SJCRH30 (cell line): ENCODE results near the gene CLSTN2. TPM values are rescaled to one million over a fixed set of nuclear protein-coding genes. Genes with fewer than 3 reads are reported as not detected.

Experiments used
- DNase-seq, 2 experiments: peaks; one replicate each; pipeline ENCODE4 v3.0.0-alpha.2; 2015 to 2020
- H3K27ac ChIP-seq: fragments of 250-450 bp; sonication (Bioruptor Pico); 2 replicates; pipeline ENCODE4 v1.5.1; 2020; ENCODE audit warnings: mild to moderate bottlenecking, moderate library complexity
- H3K27me3 ChIP-seq: fragments of 250-450 bp; sonication (Bioruptor Pico); 2 replicates; pipeline ENCODE4 v1.5.1; 2020; ENCODE audit warnings: mild to moderate bottlenecking, moderate library complexity
- H3K36me3 ChIP-seq: fragments of 250-450 bp; sonication (Bioruptor Pico); 2 replicates; pipeline ENCODE4 v1.5.1; 2020; ENCODE audit warnings: mild to moderate bottlenecking, moderate library complexity
- H3K4me1 ChIP-seq: fragments of 250-450 bp; sonication (Bioruptor Pico); 2 replicates; pipeline ENCODE4 v1.5.1; 2020; ENCODE audit warnings: mild to moderate bottlenecking, moderate library complexity
- H3K4me3 ChIP-seq: fragments of 250-450 bp; sonication (Bioruptor Pico); 2 replicates; pipeline ENCODE4 v1.5.1; 2020; ENCODE audit warnings: mild to moderate bottlenecking, moderate library complexity
- H3K9me3 ChIP-seq: fragments of 250-450 bp; sonication (Bioruptor Pico); replicated peaks from 2 replicates; pipeline ENCODE4 v1.5.1; 2020; ENCODE audit warnings: mild to moderate bottlenecking, moderate library complexity
- total RNA-seq: library from RNA; depleted of rRNA; stranded (reverse); fragments of >200 nt; shearing (Covaris generic); gene quantifications from 2 replicates; pipeline ENCODE4 v1.2.3, GENCODE V29; 2014

The CLSTN2 gene
- total RNA-seq, 1 experiment from 2014 or later: 10.0 TPM

DNA sequence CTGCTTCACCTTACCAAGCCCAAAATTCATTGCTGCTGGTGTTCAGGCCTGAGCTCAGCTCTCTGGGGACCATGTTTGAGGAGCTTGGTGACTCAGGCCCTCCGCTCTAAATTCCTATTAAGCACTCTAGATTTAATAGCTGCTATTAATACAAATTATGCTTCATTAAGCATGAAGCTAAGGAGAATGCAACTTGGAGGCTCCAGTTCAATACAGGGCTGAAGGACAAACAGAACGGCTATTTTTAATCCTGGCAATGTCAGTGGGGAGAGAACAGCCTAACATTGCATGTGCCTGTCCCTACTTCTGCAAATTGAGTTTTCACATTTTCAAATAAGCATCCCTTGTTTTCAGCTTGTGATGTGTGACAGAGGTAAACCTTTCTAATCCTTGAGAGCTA, 662.8 kb downstream of the CLSTN2 start:
- Histone ChIP-seq H3K9me3 (no peaks in the 10 kb centered on the region), H3K4me3 (no peak overlapping the region), H3K4me1 (no peaks in the 10 kb centered on the region), H3K36me3 (no peaks in the 10 kb centered on the region), H3K27me3 (0 out of 2 replicates have a peak, but pooled peaks cover 6% of the 10 kb centered on the region), H3K27ac (no peak overlapping the region)
- no peak for DNase-seq

GRCh38 chr3:140599009-140599408, 664.0 kb downstream of the CLSTN2 start:
- H3K27ac ChIP-seq: no peak overlapping the region
- DNase-seq: no peak
- H3K36me3 ChIP-seq: no peaks in the 10 kb centered on the region
- H3K4me3 ChIP-seq: no peak overlapping the region
- H3K4me1 ChIP-seq: no peaks in the 10 kb centered on the region
- H3K27me3 ChIP-seq: 0 out of 2 replicates have a peak, but pooled peaks cover 6% of the 10 kb centered on the region
- H3K9me3 ChIP-seq: no peaks in the 10 kb centered on the region

- Histone ChIP-seq H3K9me3 (no peaks in the 10 kb centered on the region), H3K36me3 (no peaks in the 10 kb centered on the region), H3K4me3 (no peak overlapping the region), H3K27ac (no peak overlapping the region), H3K27me3 (0 out of 2 replicates have a peak, but pooled peaks cover 6% of the 10 kb centered on the region), H3K4me1 (no peaks in the 10 kb centered on the region)
- DNase-seq: no peak
Measured at GRCh38 chr3:140599496-140599895, 664.5 kb downstream of the CLSTN2 start.

DNA sequence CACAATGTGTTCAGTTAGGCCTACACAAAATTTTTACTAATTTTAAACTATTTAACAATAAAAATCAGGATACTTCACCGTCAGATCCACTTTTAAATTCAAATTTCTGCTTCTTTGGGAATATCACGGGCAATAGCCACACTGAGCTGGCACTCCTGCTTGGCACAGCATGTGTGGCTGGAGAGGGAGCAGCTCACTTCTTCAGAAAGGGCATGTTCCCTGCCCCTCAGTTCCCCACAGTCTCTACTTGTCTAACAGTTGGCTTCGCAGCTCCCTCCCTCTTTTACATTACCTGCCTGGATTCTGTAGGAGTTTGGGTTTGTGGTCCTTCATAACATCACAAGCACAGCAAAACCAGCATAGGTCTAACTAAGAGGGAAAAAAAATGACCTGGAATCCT, 666.9 kb downstream of the CLSTN2 start:
- no peaks in the 10 kb centered on the region for H3K4me1 ChIP-seq
- no peaks in the 10 kb centered on the region for H3K36me3 ChIP-seq
- no peaks in the 10 kb centered on the region for H3K27me3 ChIP-seq
- H3K27ac ChIP-seq: no peak overlapping the region
- no peak overlapping the region for H3K4me3 ChIP-seq
- no peak for DNase-seq
- no peaks in the 10 kb centered on the region for H3K9me3 ChIP-seq

GRCh38 chr3:140602781-140603180, 667.8 kb downstream of the CLSTN2 start:
- Histone ChIP-seq H3K36me3 (no peaks in the 10 kb centered on the region), H3K9me3 (no peaks in the 10 kb centered on the region), H3K27me3 (no peaks in the 10 kb centered on the region), H3K4me3 (no peak overlapping the region), H3K27ac (no peak overlapping the region), H3K4me1 (no peaks in the 10 kb centered on the region)
- DNase-seq: no peak

DNA sequence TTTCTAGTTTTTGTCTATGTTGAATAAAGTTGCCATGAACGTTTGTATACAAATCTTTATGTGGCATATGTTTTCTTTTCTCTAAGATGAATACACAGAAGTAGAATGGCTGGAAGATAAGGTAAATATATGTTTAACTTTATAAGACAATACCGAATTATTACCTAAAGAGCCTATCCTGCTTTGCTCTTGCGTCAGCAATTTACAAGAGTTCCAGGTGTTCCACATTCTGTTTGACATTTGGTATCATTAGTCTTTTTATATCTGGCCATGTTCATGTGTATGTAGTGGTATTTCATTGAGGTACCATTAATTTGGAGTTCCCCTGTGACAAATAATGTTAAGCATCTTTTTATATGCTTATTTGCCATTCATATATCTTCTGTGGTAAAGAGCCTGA, 668.8 kb downstream of the CLSTN2 start:
- H3K27ac ChIP-seq: no peak overlapping the region
- H3K27me3 ChIP-seq: no peaks in the 10 kb centered on the region
- H3K4me3 ChIP-seq: no peak overlapping the region
- H3K9me3 ChIP-seq: no peaks in the 10 kb centered on the region
- no peak for DNase-seq
- no peaks in the 10 kb centered on the region for H3K36me3 ChIP-seq
- H3K4me1 ChIP-seq: no peaks in the 10 kb centered on the region

GRCh38 chr3:140610544-140610943, 675.6 kb downstream of the CLSTN2 start:
- H3K27me3 ChIP-seq: no peaks in the 10 kb centered on the region
- no peaks in the 10 kb centered on the region for H3K36me3 ChIP-seq
- DNase-seq: no peak
- no peak overlapping the region for H3K27ac ChIP-seq
- H3K4me3 ChIP-seq: no peak overlapping the region
- H3K9me3 ChIP-seq: no peaks in the 10 kb centered on the region
- H3K4me1 ChIP-seq: no peaks in the 10 kb centered on the region

DNA sequence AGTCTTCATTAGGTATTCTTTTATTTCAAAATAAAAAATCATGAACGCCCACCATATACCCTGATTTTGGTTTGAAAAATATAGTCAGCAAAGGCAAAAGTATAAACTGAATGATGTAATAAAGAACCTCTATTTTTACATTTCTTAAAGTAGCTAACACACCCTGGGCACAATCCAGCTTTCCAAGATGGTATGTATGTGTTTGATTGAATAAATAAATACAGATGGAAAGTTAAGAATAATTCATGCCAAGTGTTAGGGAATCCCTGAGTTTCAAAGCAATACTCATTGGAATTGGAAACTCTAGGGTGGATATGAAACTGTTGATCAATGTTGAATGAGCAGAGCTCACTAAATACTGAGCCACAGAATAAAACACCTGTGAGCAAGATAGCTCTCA, 679.0 kb downstream of the CLSTN2 start:
- Histone ChIP-seq H3K27me3 (no peaks in the 10 kb centered on the region), H3K27ac (no peak overlapping the region), H3K36me3 (no peaks in the 10 kb centered on the region), H3K4me1 (no peaks in the 10 kb centered on the region), H3K4me3 (no peak overlapping the region), H3K9me3 (no peaks in the 10 kb centered on the region)
- no peak for DNase-seq

GRCh38 chr3:140617135-140617534, 682.1 kb downstream of the CLSTN2 start:
- peak; percentile 9 to 14 for DNase-seq
- H3K27ac ChIP-seq: no peak overlapping the region
- no peak overlapping the region for H3K4me3 ChIP-seq

GRCh38 chr3:140626856-140627255, 691.9 kb downstream of the CLSTN2 start:
- peaks cover 6% of the 10 kb centered on the region; the same call in 1 of the 2 replicates for H3K4me1 ChIP-seq
- no peaks in the 10 kb centered on the region; the same call in 1 of the 2 replicates for H3K27me3 ChIP-seq
- no peak for DNase-seq
- H3K36me3 ChIP-seq: no peaks in the 10 kb centered on the region
- no peak overlapping the region for H3K27ac ChIP-seq
- H3K4me3 ChIP-seq: no peak overlapping the region
- no peaks in the 10 kb centered on the region for H3K9me3 ChIP-seq

More at GRCh38 chr3:140617135-140617534, 682.1 kb downstream of the CLSTN2 start:
- Histone ChIP-seq H3K27me3 (no peaks in the 10 kb centered on the region; the same call in 1 of the 2 replicates), H3K9me3 (no peaks in the 10 kb centered on the region), H3K4me1 (no peaks in the 10 kb centered on the region), H3K36me3 (no peaks in the 10 kb centered on the region)
